Right cardiac atrium (tissue), 5 donors: ENCODE results near the gene TMEM220. TPM values are rescaled to one million over a fixed set of nuclear protein-coding genes. Genes with fewer than 3 reads are reported as not detected.

Source experiments
- ATAC-seq, 2 donors: fragments of 200-7000 bp; cut with Tn5 transposase; one replicate each; pipeline versions ENCODE4 v1.8.0 to v1.9.1; 2020; ENCODE audit warnings: moderate library complexity in 2 of 2, mild to moderate bottlenecking in 1 of 2
- DNase-seq, 3 donors: peaks; one replicate each; pipeline ENCODE4 v3.0.0-alpha.2; 2020
- H3K27ac ChIP-seq: one replicate; pipeline ENCODE4 v1.5.1; 2013; ENCODE audit warnings: mild to moderate bottlenecking, low read length, control low read depth, moderate library complexity
- H3K27me3 ChIP-seq: one replicate; pipeline ENCODE4 v1.6.1; 2013; ENCODE audit not compliant: control insufficient read depth, insufficient read depth
- H3K4me1 ChIP-seq: one replicate; pipeline ENCODE4 v1.6.1; 2013; ENCODE audit warnings: low read length; ENCODE audit not compliant: control insufficient read depth, insufficient read depth
- H3K4me3 ChIP-seq: one replicate; pipeline ENCODE4 v1.5.1; 2013; ENCODE audit warnings: low read length, control low read depth
- H3K9me3 ChIP-seq: one replicate; pipeline ENCODE4 v1.6.1; 2013; ENCODE audit warnings: low read length; ENCODE audit not compliant: control insufficient read depth
- WGBS: extraction: QIAGEN DNeasy Blood & Tissue Kit; methylation state at CpG from one replicate; pipeline ENCODE4 v1.1.7; 2013; 5-methylcytosine and 5-hydroxymethylcytosine counted together
- intact Hi-C, 4 donors: fragments of 100-400 bp; cut with DNase I; formaldehyde crosslinking; loops; one replicate each; pipeline versions ENCODE4 v1.11.0 to v1.14.0; 2022 to 2023
- polyA plus RNA-seq: library from polyadenylated mRNA; stranded (reverse); fragments of 200-250 nt; gene quantifications from one replicate; pipeline ENCODE4 v1.2.3, GENCODE V29; 2013
- total RNA-seq, 4 donors: library from RNA; stranded (reverse); fragmentation: NEBNext Ultra II Directional; extraction: Animal tissue kit (Norgen Biotek cat#: 25700); gene quantifications; one replicate each; pipeline ENCODE4 v1.2.1, GENCODE V29; 2021
- donor health status: healthy with polysubstance abuse.
- donor health status: DM: no; HTN: yes; CAD: no.
- donor health status: DM: no; HTN: no; CAD: no.
- donor health status: DM: no; HTN: yes; CAD: no; lungs with severe emphysema.
- donor health status: DM: yes; HTN: yes; CAD: no.

TMEM220 gene
- total and polyA plus RNA-seq, 5 donors: 5.8 to 15.2 (median 8.3) TPM

DNA sequence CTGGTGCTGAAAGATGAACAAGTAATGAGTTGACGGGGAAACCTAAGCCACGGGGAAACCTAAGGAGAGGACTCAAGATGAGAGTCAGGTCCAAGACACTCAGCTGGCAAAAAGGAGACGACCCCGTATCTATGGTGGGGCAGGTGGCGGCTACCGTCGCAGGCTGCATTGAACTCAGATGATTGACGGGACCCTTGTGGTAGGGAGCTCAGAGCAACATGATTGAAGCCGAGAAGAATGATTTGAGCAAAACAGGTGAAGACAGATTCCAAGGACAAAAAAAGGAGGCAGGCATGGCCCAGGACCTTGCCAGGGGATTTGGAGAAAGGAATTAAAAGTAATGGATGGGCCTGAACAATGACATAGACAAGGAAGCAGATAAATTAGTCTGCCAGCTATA is 65.3 kb downstream of the TMEM220 start:
- Histone ChIP-seq H3K9me3 (no peaks in the 10 kb centered on the region), H3K4me1 (no peaks in the 10 kb centered on the region), H3K27me3 (no peaks in the 10 kb centered on the region), H3K4me3 (no peak overlapping the region), H3K27ac (no peak overlapping the region)
- intact Hi-C loops: no loop called here
- DNase-seq: no peak
- WGBS: 85% methylated on average over 9 of the region's 9 CpGs
- ATAC-seq: no peak

Other genes starting within 250 kb of the TMEM220 start
- gene MYH1, start 211.5 kb downstream of the TMEM220 start, total RNA-seq: under 1 TPM in 2 of 4 donors, not detected in 2; 0.06 to 0.25 TPM
- gene MYH1, start 211.5 kb downstream of the TMEM220 start, polyA plus RNA-seq: not detected
- gene MYH2, start 180.4 kb downstream of the TMEM220 start, total RNA-seq: under 1 TPM in 2 of 4 donors, not detected in 2; 0.68 to 0.76 TPM
- not detected for gene MYH2, start 180.4 kb downstream of the TMEM220 start, polyA plus RNA-seq
- gene MYH3, start 72.7 kb downstream of the TMEM220 start, total RNA-seq: under 1 TPM; 0.40 to 0.97 (median 0.66) TPM
- gene MYH3, start 72.7 kb downstream of the TMEM220 start, polyA plus RNA-seq: 0.45 TPM
- 10 to 100 TPM; 22.5 to 29.5 (median 27.8) TPM for gene SCO1, start 32.5 kb downstream of the TMEM220 start, total RNA-seq
- gene SCO1, start 32.5 kb downstream of the TMEM220 start, polyA plus RNA-seq: 19.1 TPM
- 1 to 10 TPM; 4.4 to 7.8 (median 5.3) TPM for gene ADPRM, start 32.4 kb downstream of the TMEM220 start, total RNA-seq
- 4.6 TPM for gene ADPRM, start 32.4 kb downstream of the TMEM220 start, polyA plus RNA-seq
- not detected for gene TMEM238L, start 74.1 kb upstream of the TMEM220 start, total RNA-seq
- not detected for gene TMEM238L, start 74.1 kb upstream of the TMEM220 start, polyA plus RNA-seq
- gene PIRT, start 108.1 kb upstream of the TMEM220 start, total RNA-seq: under 1 TPM in 1 of 4 donors, not detected in 3; 0.11 TPM
- gene PIRT, start 108.1 kb upstream of the TMEM220 start, polyA plus RNA-seq: 0.02 TPM